MM.1S (cell line): ENCODE results near the gene CCDC69.

ENCODE experiments used
- CTCF ChIP-seq: fragments of 300-600 bp; sonication (generic); IDR thresholded peaks from 2 replicates; pipeline ENCODE4 v1.5.1; 2016; ENCODE audit warnings: antibody characterized with exemption, low read length, mixed read lengths
- EZH2 ChIP-seq: fragments of 300-600 bp; sonication (generic); optimal IDR thresholded peaks from 2 replicates; pipeline ENCODE3; 2017; ENCODE audit warnings: low read depth, mild to moderate bottlenecking, antibody characterized with exemption, low read length, mixed read lengths

GRCh38 chr5:151180291-151180690, 43.6 kb downstream of the CCDC69 start:
- TF ChIP-seq CTCF (no peak), EZH2 (no peak)
